SK-N-SH (cell line): ENCODE results near the gene FUS. TPM values are rescaled to one million over a fixed set of nuclear protein-coding genes. Genes with fewer than 3 reads are reported as not detected.

Experiments
- CTCF ChIA-PET: fragments of 300-600, 350-600 bp; formaldehyde crosslinking; extraction: SDS; loops from one replicate; lab custom pipeline; 2021; lab: Yijun Ruan, JAX
- POLR2A ChIA-PET: fragments of 350-600 bp; sonication (Branson Sonifier 250); formaldehyde crosslinking; extraction: SDS; loops from one replicate; lab custom pipeline; 2020; ENCODE audit warnings: antibody characterized with exemption, inconsistent platforms; lab: Yijun Ruan, JAX
- DNase-seq: peaks from one replicate; pipeline ENCODE4 v3.0.0; 2012
- H2AFZ ChIP-seq: fragments of 200-600 bp; sonication (generic); 2 replicates; pipeline ENCODE4 v1.8.1; 2016; ENCODE audit warnings: antibody characterized with exemption, mild to moderate bottlenecking, low read depth
- H3F3A ChIP-seq: fragments of 200-600 bp; sonication (generic); replicated peaks from 2 replicates; pipeline ENCODE3; 2016; ENCODE audit warnings: antibody characterized with exemption, mild to moderate bottlenecking; ENCODE audit not compliant: insufficient read depth
- H3K27ac ChIP-seq, 2 experiments: fragments of 200-500 bp in 1 of 2; fragments of 200-600 bp in 1 of 2; sonication (Bioruptor generic) in 1 of 2; sonication (generic), shearing (Covaris generic) in 1 of 2; 2 replicates each; pipeline versions ENCODE4 v1.5.1 to v1.6.1; 2014 to 2016; ENCODE audit warnings: low read depth in 2 of 2, inconsistent platforms in 1 of 2, low read length in 1 of 2, mild to moderate bottlenecking in 1 of 2, mixed read lengths in 1 of 2
- H3K27me3 ChIP-seq: fragments of 200-600 bp; sonication (generic), shearing (Covaris generic); 2 replicates; pipeline ENCODE4 v1.6.1; 2016; ENCODE audit warnings: mixed run types; ENCODE audit not compliant: insufficient read depth
- H3K36me3 ChIP-seq, 2 experiments: fragments of 200-500 bp in 1 of 2; fragments of 200-600 bp in 1 of 2; sonication (Bioruptor generic) in 1 of 2; sonication (generic) in 1 of 2; replicated peaks in 1 of 2; 2 replicates each; pipeline versions ENCODE3 to v1.5.1; 2014 to 2016; ENCODE audit warnings: low read length in 1 of 2, mild to moderate bottlenecking in 1 of 2; ENCODE audit not compliant: insufficient read depth in 2 of 2, control insufficient read depth in 1 of 2
- H3K4me1 ChIP-seq, 2 experiments: fragments of 200-500 bp in 1 of 2; fragments of 200-600 bp in 1 of 2; sonication (Bioruptor generic) in 1 of 2; sonication (generic), shearing (Covaris generic) in 1 of 2; 2 replicates each; pipeline versions ENCODE4 v1.5.1 to v1.6.1; 2014 to 2016; ENCODE audit warnings: low read depth in 1 of 2, low read length in 1 of 2, mixed run types in 1 of 2; ENCODE audit not compliant: insufficient read depth in 2 of 2, control insufficient read depth in 1 of 2
- H3K4me2 ChIP-seq: fragments of 200-600 bp; sonication (generic), shearing (Covaris generic); 2 replicates; pipeline ENCODE4 v1.6.1; 2017; ENCODE audit warnings: mixed run types
- H3K4me3 ChIP-seq, 2 experiments: fragments of 200-500 bp in 1 of 2; fragments of 200-600 bp in 1 of 2; sonication (Bioruptor generic) in 1 of 2; sonication (generic), shearing (Covaris generic) in 1 of 2; 2 replicates each; pipeline versions ENCODE4 v1.5.1 to v1.8.1; 2014 to 2016; ENCODE audit warnings: low read depth in 2 of 2, inconsistent platforms in 1 of 2, low read length in 1 of 2, mild to moderate bottlenecking in 1 of 2, mixed read lengths in 1 of 2, moderate library complexity in 1 of 2
- H3K79me2 ChIP-seq: fragments of 200-600 bp; sonication (generic); 2 replicates; pipeline ENCODE4 v1.8.1; 2017; ENCODE audit warnings: mild to moderate bottlenecking; ENCODE audit not compliant: insufficient read depth
- H3K9ac ChIP-seq: fragments of 200-600 bp; sonication (generic); 2 replicates; pipeline ENCODE4 v1.6.1; 2017; ENCODE audit warnings: mixed run types
- H3K9me2 ChIP-seq: fragments of 200-600 bp; sonication (generic); 2 replicates; pipeline ENCODE4 v1.6.1; 2017; ENCODE audit warnings: mixed run types
- H3K9me3 ChIP-seq: fragments of 200-600 bp; sonication (generic); 2 replicates; pipeline ENCODE4 v1.6.1; 2017; ENCODE audit warnings: mixed run types, mild to moderate bottlenecking, moderate library complexity
- H4K20me1 ChIP-seq: fragments of 200-600 bp; sonication (generic); 2 replicates; pipeline ENCODE4 v1.6.1; 2017; ENCODE audit warnings: mild to moderate bottlenecking, mixed run types; ENCODE audit not compliant: insufficient read depth
- CHD2 ChIP-seq: fragments of 150-350 bp; IDR thresholded peaks from 2 replicates; pipeline ENCODE4 v1.6.1; 2018; ENCODE audit warnings: low read length; ENCODE audit not compliant: partially characterized antibody
- GATA2 ChIP-seq: sonication (generic); formaldehyde crosslinking; IDR thresholded peaks from 2 replicates; pipeline ENCODE4 v1.5.0; 2020; ENCODE audit warnings: mild to moderate bottlenecking, missing genetic modification reagents
- NFIC ChIP-seq: IDR thresholded peaks from 2 replicates; pipeline ENCODE4 v1.4.0; 2012; ENCODE audit warnings: borderline replicate concordance
- POLR2AphosphoS5 ChIP-seq: IDR thresholded peaks from 2 replicates; pipeline ENCODE4 v1.6.1; 2012; ENCODE audit warnings: low read depth, low read length
- TEAD4 ChIP-seq: IDR thresholded peaks from 2 replicates; pipeline ENCODE4 v1.4.0; 2012; ENCODE audit warnings: mild to moderate bottlenecking, borderline replicate concordance; ENCODE audit not compliant: insufficient read depth
- USF2 ChIP-seq: fragments of 150-350 bp; IDR thresholded peaks from 2 replicates; pipeline ENCODE4 v1.6.1; 2017; ENCODE audit warnings: antibody characterized with exemption, low read length, low read depth, borderline replicate concordance
- WGBS: methylation state at CpG from one replicate; pipeline ENCODE4 v1.1.6; 2017; ENCODE audit warnings: low lambda C conversion rate; 5-methylcytosine and 5-hydroxymethylcytosine counted together
- polyA plus RNA-seq, 3 experiments: library from polyadenylated mRNA; depleted of rRNA; stranded (reverse); fragments of >200 nt; gene quantifications; 2 replicates each; pipeline ENCODE4 v1.2.3, GENCODE V29; 2012
- TF ChIP-seq, protein P1 (sequence below): IDR thresholded peaks from 2 replicates; pipeline ENCODE4; 2012

Gene FUS
- polyA plus RNA-seq, 1 of the 3 experiments (the other 2 are of a cell fraction) = 429 TPM

DNA sequence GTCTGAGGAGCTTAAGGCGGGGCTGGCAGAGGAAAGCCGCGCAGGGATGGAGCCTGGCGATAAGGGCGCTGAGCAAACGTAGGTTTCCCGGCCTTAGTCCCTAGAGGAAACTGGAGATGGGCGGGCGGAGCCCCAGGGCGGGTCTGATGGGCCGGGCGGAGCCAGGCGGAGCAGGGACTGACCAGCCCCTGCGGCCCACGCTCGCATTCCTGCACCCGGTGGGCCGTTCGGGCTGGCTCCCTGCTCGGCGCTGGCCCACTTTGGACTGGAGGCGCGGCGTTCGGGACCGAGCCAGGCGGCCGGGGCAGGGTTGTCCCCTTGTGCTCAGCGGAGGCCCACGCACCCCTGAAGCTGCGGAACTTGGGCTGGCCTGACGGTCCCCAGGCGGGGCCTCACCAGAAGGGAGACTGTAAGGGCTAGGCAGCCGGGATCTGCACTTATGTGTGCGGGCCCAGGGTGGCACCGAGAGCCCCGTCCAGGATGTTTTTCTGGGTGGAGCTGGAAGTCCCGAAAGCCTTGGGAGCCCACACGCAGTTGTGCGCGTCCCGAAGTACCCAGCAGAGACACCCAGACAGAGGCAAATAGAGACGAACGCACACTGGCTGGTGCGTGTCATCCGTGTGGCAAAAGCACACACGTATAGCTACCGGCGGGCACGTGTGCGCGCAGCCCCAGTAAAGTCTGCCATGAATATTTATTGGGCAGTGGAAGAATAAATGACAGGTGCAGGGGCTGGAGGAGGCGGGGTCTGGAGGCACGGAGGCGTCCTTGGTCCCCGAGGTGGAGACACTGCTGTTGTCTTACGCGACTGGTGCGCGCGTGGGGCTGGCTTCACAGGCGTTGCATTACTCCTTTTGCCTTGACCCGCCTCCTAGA is 35.6 kb downstream of the FUS start:
- DNase-seq = peak; percentile 73
- ChIA-PET POLR2A (interaction anchor here (1.4 kb wide), 1 partner anchor 36 kb away, joined by 5 read pairs; the partner anchor contains the start of gene FUS), CTCF (no interaction called here)
- Histone ChIP-seq H3K27ac (no peak overlapping the region), H3F3A (no peaks in the 10 kb centered on the region), H3K27me3 (peaks cover 69% of the 10 kb centered on the region), H4K20me1 (no peaks in the 10 kb centered on the region), H2AFZ (peak overlapping the region; percentile 72; the same call in 1 of the 2 replicates), H3K36me3 (no peaks in the 10 kb centered on the region), H3K9me3 (no peaks in the 10 kb centered on the region), H3K4me2 (peak overlapping the region; percentile 79), H3K4me1 (no peaks in the 10 kb centered on the region; a peak in 1 of 4 replicates), H3K4me3 (peak overlapping the region; percentile 7 to 51; a peak in 3 of 4 replicates), H3K79me2 (no peaks in the 10 kb centered on the region), H3K9ac (no peak overlapping the region), H3K9me2 (no peaks in the 10 kb centered on the region)
- WGBS = 1% methylated on average over 20 of the region's 63 CpGs
- TF ChIP-seq, protein P1, sequence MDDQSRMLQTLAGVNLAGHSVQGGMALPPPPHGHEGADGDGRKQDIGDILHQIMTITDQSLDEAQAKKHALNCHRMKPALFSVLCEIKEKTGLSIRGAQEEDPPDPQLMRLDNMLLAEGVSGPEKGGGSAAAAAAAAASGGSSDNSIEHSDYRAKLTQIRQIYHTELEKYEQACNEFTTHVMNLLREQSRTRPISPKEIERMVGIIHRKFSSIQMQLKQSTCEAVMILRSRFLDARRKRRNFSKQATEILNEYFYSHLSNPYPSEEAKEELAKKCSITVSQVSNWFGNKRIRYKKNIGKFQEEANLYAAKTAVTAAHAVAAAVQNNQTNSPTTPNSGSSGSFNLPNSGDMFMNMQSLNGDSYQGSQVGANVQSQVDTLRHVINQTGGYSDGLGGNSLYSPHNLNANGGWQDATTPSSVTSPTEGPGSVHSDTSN = no peak

DNA sequence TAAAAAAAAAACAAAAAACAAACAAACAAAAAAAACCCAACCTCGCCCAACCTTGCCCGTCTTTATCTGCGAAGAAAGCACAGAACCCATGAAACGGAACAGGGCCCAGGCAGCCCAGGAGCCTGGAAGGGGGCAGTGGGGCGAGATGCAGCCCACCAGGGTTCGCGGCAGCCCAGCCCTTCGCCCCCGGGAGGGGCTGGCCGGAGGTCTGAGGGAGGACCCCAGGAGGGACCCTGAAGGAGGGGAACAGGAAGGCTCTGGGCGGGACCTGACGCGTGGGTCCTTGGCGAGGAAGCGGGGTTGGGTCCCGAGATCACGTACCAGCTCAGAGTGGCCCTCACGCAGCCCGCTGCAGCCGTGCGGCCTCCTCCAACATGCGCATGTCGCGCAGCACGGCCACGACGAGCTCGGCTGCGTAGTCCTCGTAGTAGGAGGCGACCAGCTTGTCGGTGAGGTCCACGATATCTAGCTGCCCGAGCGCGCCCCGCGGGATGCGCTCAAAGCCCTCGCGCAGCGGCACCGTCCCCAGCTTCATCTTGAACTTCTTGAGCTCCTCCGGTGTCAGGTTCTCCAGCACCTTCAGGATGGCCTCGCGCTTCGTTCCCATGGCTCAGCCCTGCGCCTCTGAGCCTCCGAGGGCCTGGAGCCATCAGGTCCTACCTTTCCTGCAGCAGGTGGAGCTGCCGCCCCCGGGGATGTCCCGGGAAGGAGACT is 36.6 kb downstream of the FUS start, which contains the start of gene PYDC1:
Gene PYDC1, minus strand, starts transcription at position 714 of the 714 bp plus-strand sequence. Its CDS starts 107 bp downstream, at position 607.
- Histone ChIP-seq H3K9ac (no peak within 1 kb of the TSS), H3K79me2 (no peaks in the 10 kb centered on the region), H3K9me2 (no peaks in the 10 kb centered on the region), H3K27me3 (peaks cover 76% of the 10 kb centered on the region), H3K4me2 (no peak within 1 kb of the TSS), H3K27ac (no peak within 1 kb of the TSS)
- POLR2A ChIA-PET = interaction anchor here (0.8 kb wide), 1 partner anchor 36 kb away, joined by 4 read pairs; no protein-coding TSS in a partner anchor
- DNase-seq = no peak
- CTCF ChIA-PET = interaction anchor here (0.6 to 1.2 kb wide), 3 partner anchors 8 to 227 kb away, joined by 3 to 4 read pairs (median 3); no protein-coding TSS in a partner anchor
- TF ChIP-seq TEAD4 (no peak), POLR2AphosphoS5 (no peak), GATA2 (CRISPR knock-in tag) (no peak), USF2 (no peak), NFIC (no peak), CHD2 (no peak)
- TF ChIP-seq, all 33 proteins: peak for 0
- H3K4me1 ChIP-seq = no peaks in the 10 kb centered on the region; a peak in 1 of 4 replicates
- 17% methylated on average over 35 of the region's 52 CpGs for WGBS
- H3F3A ChIP-seq = no peaks in the 10 kb centered on the region
- H4K20me1 ChIP-seq = no peaks in the 10 kb centered on the region
- no peaks in the 10 kb centered on the region for H3K9me3 ChIP-seq
- H2AFZ ChIP-seq = no peak within 1 kb of the TSS
- H3K36me3 ChIP-seq = no peaks in the 10 kb centered on the region
- H3K4me3 ChIP-seq = no peak within 1 kb of the TSS
